Fibroblast of the aortic adventitia (primary cell): ENCODE results near the gene MGARP. TPM values are rescaled to one million over a fixed set of nuclear protein-coding genes. Genes with fewer than 3 reads are reported as not detected.

Experiments used
- DNase-seq: peaks from one replicate; pipeline ENCODE4 v3.0.0-alpha.2; 2010; ENCODE audit warnings: low read depth
- H3K4me3 ChIP-seq: 2 replicates; pipeline ENCODE4 v1.5.1; 2011; ENCODE audit warnings: low read depth, mild to moderate bottlenecking, control low read depth, low read length, moderate library complexity
- CTCF ChIP-seq: IDR thresholded peaks from 2 replicates; pipeline ENCODE4 v1.5.1; 2011; ENCODE audit warnings: mild to moderate bottlenecking, low read length, control low read depth, inconsistent platforms; ENCODE audit not compliant: insufficient read depth
- total RNA-seq: library from RNA; depleted of rRNA; stranded (reverse); fragments of >200 nt; gene quantifications from 2 replicates; pipeline ENCODE4 v1.2.3, GENCODE V29; 2012; ENCODE audit warnings: low replicate concordance

Gene MGARP
- total RNA-seq, 1 donor: 17.1 TPM

- DNase-seq: peak; percentile 72
- TF ChIP-seq CTCF: no peak
- H3K4me3 ChIP-seq: no peak overlapping the region
Observed at GRCh38 chr4:139245590-139245989, 34.4 kb downstream of the MGARP start.

- no peak for TF ChIP-seq CTCF
- no peak overlapping the region for H3K4me3 ChIP-seq
- peak; percentile 99 for DNase-seq
Observed at GRCh38 chr4:139243448-139244365, 36.3 kb downstream of the MGARP start.

- H3K4me3 ChIP-seq: no peak overlapping the region
- peak; percentile 59 for DNase-seq
- TF ChIP-seq CTCF: no peak
Observed at GRCh38 chr4:139242511-139243051, 37.4 kb downstream of the MGARP start.

GRCh38 chr4:139241784-139242151 lies 38.3 kb downstream of the MGARP start:
- no peak for TF ChIP-seq CTCF
- DNase-seq: no peak
- H3K4me3 ChIP-seq: no peak overlapping the region

- TF ChIP-seq CTCF: no peak
- DNase-seq: no peak
- no peak overlapping the region for H3K4me3 ChIP-seq
Observed at GRCh38 chr4:139241086-139241783, 38.8 kb downstream of the MGARP start.

GRCh38 chr4:139239127-139239772 lies 40.8 kb downstream of the MGARP start:
- DNase-seq: no peak
- TF ChIP-seq CTCF: no peak
- H3K4me3 ChIP-seq: no peak overlapping the region
